WTC11 (cell line): Measurements from ENCODE around the gene PKIG.

ENCODE experiments used
- CREM ChIP-seq: sonication (generic); formaldehyde crosslinking; IDR thresholded peaks from 2 replicates; pipeline ENCODE4 v1.8.1; 2022; ENCODE audit warnings: mild to moderate bottlenecking, missing genetic modification reagents, moderate library complexity
- JAZF1 ChIP-seq: fragments of 250-450 bp; sonication (Bioruptor Pico); IDR thresholded peaks from 2 replicates; pipeline ENCODE4 v1.9.0; 2021; ENCODE audit warnings: moderate library complexity, mild to moderate bottlenecking, inconsistent platforms
- MXD4 ChIP-seq: fragments of 250-450 bp; sonication (Bioruptor Pico); IDR thresholded peaks from 2 replicates; pipeline ENCODE4 v1.8.0; 2021; ENCODE audit warnings: mild to moderate bottlenecking, moderate library complexity, borderline replicate concordance
- ZNF232 ChIP-seq: sonication (generic); formaldehyde crosslinking; IDR thresholded peaks from 2 replicates; pipeline ENCODE4 v1.8.0; 2022; ENCODE audit warnings: mild to moderate bottlenecking, missing genetic modification reagents
- TF ChIP-seq, protein P1 (sequence below): fragments of 200-600 bp; IDR thresholded peaks from 2 replicates; pipeline ENCODE4 v1.8.0; 2022; ENCODE audit warnings: antibody characterized with exemption
- TF ChIP-seq, protein P2 (sequence below): sonication (generic); formaldehyde crosslinking; IDR thresholded peaks from 2 replicates; pipeline ENCODE4 v1.8.1; 2023; ENCODE audit warnings: mild to moderate bottlenecking, missing genetic modification reagents
- TF ChIP-seq, protein P3 (sequence below): sonication (generic); formaldehyde crosslinking; IDR thresholded peaks from 2 replicates; pipeline ENCODE4 v1.8.0; 2022; ENCODE audit warnings: mild to moderate bottlenecking, missing genetic modification reagents
- TF ChIP-seq, protein P4 (sequence below): sonication (generic); formaldehyde crosslinking; IDR thresholded peaks from 2 replicates; pipeline ENCODE4 v1.8.1; 2023; ENCODE audit warnings: mild to moderate bottlenecking, missing genetic modification reagents
- TF ChIP-seq, protein P5 (sequence below): sonication (generic); formaldehyde crosslinking; IDR thresholded peaks from 2 replicates; pipeline ENCODE4 v1.8.1; 2023; ENCODE audit warnings: mild to moderate bottlenecking, missing genetic modification reagents, moderate library complexity
- TF ChIP-seq, protein P6 (sequence below): sonication (generic); formaldehyde crosslinking; IDR thresholded peaks from 2 replicates; pipeline ENCODE4 v1.8.1; 2023; ENCODE audit warnings: mild to moderate bottlenecking, missing genetic modification reagents, moderate library complexity

DNA sequence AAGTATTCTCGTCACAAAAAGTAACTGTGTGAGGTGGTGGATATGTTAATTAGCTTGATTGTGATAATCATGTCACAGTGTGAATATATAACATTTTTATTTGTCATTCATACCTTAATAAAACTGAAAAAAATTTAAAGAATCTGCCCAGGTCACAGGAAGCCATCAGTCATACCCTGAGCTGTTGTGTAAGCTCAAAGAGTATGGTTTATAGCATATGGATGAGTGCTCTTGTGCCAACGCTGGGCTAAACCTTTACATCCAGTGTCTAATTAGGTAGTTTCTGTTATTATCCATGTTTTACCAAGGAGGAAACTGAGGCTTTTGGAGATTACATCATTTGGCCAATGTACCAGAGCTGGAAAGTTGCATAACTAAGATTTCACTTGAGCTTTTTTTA is 11.4 kb downstream of the PKIG start:
- TF ChIP-seq, protein P1, sequence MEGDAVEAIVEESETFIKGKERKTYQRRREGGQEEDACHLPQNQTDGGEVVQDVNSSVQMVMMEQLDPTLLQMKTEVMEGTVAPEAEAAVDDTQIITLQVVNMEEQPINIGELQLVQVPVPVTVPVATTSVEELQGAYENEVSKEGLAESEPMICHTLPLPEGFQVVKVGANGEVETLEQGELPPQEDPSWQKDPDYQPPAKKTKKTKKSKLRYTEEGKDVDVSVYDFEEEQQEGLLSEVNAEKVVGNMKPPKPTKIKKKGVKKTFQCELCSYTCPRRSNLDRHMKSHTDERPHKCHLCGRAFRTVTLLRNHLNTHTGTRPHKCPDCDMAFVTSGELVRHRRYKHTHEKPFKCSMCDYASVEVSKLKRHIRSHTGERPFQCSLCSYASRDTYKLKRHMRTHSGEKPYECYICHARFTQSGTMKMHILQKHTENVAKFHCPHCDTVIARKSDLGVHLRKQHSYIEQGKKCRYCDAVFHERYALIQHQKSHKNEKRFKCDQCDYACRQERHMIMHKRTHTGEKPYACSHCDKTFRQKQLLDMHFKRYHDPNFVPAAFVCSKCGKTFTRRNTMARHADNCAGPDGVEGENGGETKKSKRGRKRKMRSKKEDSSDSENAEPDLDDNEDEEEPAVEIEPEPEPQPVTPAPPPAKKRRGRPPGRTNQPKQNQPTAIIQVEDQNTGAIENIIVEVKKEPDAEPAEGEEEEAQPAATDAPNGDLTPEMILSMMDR = no peak
- TF ChIP-seq, protein P2, sequence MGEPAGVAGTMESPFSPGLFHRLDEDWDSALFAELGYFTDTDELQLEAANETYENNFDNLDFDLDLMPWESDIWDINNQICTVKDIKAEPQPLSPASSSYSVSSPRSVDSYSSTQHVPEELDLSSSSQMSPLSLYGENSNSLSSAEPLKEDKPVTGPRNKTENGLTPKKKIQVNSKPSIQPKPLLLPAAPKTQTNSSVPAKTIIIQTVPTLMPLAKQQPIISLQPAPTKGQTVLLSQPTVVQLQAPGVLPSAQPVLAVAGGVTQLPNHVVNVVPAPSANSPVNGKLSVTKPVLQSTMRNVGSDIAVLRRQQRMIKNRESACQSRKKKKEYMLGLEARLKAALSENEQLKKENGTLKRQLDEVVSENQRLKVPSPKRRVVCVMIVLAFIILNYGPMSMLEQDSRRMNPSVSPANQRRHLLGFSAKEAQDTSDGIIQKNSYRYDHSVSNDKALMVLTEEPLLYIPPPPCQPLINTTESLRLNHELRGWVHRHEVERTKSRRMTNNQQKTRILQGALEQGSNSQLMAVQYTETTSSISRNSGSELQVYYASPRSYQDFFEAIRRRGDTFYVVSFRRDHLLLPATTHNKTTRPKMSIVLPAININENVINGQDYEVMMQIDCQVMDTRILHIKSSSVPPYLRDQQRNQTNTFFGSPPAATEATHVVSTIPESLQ = no peak
- TF ChIP-seq ZNF232 (CRISPR knock-in tag) (no peak), MXD4 (CRISPR knock-in tag) (no peak), CREM (CRISPR knock-in tag) (no peak), JAZF1 (CRISPR knock-in tag) (no peak)
- TF ChIP-seq, protein P3, sequence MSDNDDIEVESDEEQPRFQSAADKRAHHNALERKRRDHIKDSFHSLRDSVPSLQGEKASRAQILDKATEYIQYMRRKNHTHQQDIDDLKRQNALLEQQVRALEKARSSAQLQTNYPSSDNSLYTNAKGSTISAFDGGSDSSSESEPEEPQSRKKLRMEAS (CRISPR knock-in tag) = no peak
- TF ChIP-seq, protein P4, sequence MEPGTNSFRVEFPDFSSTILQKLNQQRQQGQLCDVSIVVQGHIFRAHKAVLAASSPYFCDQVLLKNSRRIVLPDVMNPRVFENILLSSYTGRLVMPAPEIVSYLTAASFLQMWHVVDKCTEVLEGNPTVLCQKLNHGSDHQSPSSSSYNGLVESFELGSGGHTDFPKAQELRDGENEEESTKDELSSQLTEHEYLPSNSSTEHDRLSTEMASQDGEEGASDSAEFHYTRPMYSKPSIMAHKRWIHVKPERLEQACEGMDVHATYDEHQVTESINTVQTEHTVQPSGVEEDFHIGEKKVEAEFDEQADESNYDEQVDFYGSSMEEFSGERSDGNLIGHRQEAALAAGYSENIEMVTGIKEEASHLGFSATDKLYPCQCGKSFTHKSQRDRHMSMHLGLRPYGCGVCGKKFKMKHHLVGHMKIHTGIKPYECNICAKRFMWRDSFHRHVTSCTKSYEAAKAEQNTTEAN (CRISPR knock-in tag) = no peak
- TF ChIP-seq, protein P5, sequence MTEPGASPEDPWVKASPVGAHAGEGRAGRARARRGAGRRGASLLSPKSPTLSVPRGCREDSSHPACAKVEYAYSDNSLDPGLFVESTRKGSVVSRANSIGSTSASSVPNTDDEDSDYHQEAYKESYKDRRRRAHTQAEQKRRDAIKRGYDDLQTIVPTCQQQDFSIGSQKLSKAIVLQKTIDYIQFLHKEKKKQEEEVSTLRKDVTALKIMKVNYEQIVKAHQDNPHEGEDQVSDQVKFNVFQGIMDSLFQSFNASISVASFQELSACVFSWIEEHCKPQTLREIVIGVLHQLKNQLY (CRISPR knock-in tag) = no peak
- TF ChIP-seq, protein P6, sequence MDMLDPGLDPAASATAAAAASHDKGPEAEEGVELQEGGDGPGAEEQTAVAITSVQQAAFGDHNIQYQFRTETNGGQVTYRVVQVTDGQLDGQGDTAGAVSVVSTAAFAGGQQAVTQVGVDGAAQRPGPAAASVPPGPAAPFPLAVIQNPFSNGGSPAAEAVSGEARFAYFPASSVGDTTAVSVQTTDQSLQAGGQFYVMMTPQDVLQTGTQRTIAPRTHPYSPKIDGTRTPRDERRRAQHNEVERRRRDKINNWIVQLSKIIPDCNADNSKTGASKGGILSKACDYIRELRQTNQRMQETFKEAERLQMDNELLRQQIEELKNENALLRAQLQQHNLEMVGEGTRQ (CRISPR knock-in tag) = no peak
